Measurements from ENCODE around the gene MVB12B.

- TF ChIP-seq POLR2AphosphoS5 (IDR thresholded peaks at IDR 0.05; ENCODE audit: insufficient read depth in 1 of 2, low read depth in 1 of 2) (no peak), POLR2A (IDR thresholded peaks at IDR 0.05) (no peak), CTCF (IDR thresholded peaks at IDR 0.05) (no peak)
These were observed 188.6 kb downstream of the MVB12B start for GRCh38 chr9:126515001-126515872.

All from vagina (tissue), 2 donors.